ENCODE measurements around the gene NEURL4.

NEURL4 gene

GRCh38 chr17:7361906-7362305 lies 32.8 kb upstream of the NEURL4 start:
- no peak for TF ChIP-seq ZFX (IDR thresholded peaks at IDR 0.05)
- no peak overlapping the region for H3K27ac ChIP-seq

GRCh38 chr17:7357381-7357780 lies 28.2 kb upstream of the NEURL4 start:
- TF ChIP-seq CTCF (conservative IDR thresholded peaks at IDR 0.05) (no peak), ZFX (IDR thresholded peaks at IDR 0.05) (no peak)

GRCh38 chr17:7356756-7357155 lies 27.6 kb upstream of the NEURL4 start:
- TF ChIP-seq CTCF (conservative IDR thresholded peaks at IDR 0.05) (no peak), ZFX (IDR thresholded peaks at IDR 0.05) (no peak)
- H3K27ac ChIP-seq: no peak overlapping the region

More at GRCh38 chr17:7357381-7357780, 28.2 kb upstream of the NEURL4 start:
- H3K27ac ChIP-seq: no peak overlapping the region

GRCh38 chr17:7356072-7356549 lies 27.0 kb upstream of the NEURL4 start:
- TF ChIP-seq CTCF (conservative IDR thresholded peaks at IDR 0.05) (peak; percentile 79), ZFX (IDR thresholded peaks at IDR 0.05) (no peak)
- H3K27ac ChIP-seq: no peak overlapping the region

GRCh38 chr17:7355573-7355972 lies 26.4 kb upstream of the NEURL4 start:
- TF ChIP-seq CTCF (conservative IDR thresholded peaks at IDR 0.05) (no peak), ZFX (IDR thresholded peaks at IDR 0.05) (no peak)
- no peak overlapping the region for H3K27ac ChIP-seq

GRCh38 chr17:7355053-7355452 lies 25.9 kb upstream of the NEURL4 start, which contains the start of gene TMEM95:
TSS of gene TMEM95 (plus strand) at chr17:7355156. CDS start at chr17:7355205, 49 bp downstream.
- H3K27ac ChIP-seq: no peak within 1 kb of the TSS
- TF ChIP-seq ZFX (IDR thresholded peaks at IDR 0.05) (no peak), CTCF (conservative IDR thresholded peaks at IDR 0.05) (no peak)

GRCh38 chr17:7354262-7354843 lies 25.2 kb upstream of the NEURL4 start:
- TF ChIP-seq CTCF (conservative IDR thresholded peaks at IDR 0.05) (no peak), ZFX (IDR thresholded peaks at IDR 0.05) (no peak)
- no peak overlapping the region for H3K27ac ChIP-seq
